GM19468 (cell line): Measurements from ENCODE around the gene LSM8.
"Not testable (repeated sequence)": the region's sequence is repeated elsewhere in the genome, so short reads cannot be mapped to it uniquely, and the experiment has no call there.

Source experiments
- ATAC-seq: cut with Tn5 transposase; IDR thresholded peaks from one replicate; pipeline ENCODE4 v1.9.1; 2021; ENCODE audit warnings: mild to moderate bottlenecking, moderate library complexity, moderate number of reproducible peaks; ENCODE audit not compliant: unreplicated experiment; ENCODE audit errors: extremely low read depth

Gene LSM8

DNA sequence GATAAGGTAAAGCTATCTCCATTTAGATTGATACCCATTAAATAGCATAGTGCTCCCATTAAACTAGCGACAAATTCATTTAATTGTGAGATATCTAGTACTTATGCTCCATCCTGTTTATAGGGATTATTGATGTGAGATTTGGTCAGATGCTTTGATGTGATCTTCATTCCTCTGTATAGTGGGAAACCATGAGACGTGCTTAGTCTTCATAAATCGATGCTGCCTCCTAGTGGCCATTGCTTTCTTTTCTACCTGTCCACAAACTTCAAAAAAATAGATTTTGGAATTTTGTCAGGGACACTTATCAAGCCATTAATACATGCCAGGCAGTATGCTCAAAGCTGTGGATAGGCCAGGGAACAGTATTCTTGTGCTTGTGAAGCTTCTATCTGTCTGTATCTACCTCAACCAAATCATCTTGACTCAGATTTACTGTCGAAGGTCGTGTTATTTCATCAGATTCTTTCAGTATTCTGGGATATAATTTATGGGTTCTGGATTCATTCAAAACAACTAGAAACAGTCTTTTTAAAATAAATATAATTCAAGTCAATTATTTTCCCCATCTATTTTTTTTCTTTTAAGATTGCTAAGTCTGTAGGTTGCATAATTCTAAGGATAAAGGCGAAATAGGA lies 12.0 kb downstream of the LSM8 start:
- ATAC-seq = peak; percentile 81

- ATAC-seq = no peak
These were observed 18.1 kb downstream of the LSM8 start for GRCh38 chr7:118202061-118202460.

DNA sequence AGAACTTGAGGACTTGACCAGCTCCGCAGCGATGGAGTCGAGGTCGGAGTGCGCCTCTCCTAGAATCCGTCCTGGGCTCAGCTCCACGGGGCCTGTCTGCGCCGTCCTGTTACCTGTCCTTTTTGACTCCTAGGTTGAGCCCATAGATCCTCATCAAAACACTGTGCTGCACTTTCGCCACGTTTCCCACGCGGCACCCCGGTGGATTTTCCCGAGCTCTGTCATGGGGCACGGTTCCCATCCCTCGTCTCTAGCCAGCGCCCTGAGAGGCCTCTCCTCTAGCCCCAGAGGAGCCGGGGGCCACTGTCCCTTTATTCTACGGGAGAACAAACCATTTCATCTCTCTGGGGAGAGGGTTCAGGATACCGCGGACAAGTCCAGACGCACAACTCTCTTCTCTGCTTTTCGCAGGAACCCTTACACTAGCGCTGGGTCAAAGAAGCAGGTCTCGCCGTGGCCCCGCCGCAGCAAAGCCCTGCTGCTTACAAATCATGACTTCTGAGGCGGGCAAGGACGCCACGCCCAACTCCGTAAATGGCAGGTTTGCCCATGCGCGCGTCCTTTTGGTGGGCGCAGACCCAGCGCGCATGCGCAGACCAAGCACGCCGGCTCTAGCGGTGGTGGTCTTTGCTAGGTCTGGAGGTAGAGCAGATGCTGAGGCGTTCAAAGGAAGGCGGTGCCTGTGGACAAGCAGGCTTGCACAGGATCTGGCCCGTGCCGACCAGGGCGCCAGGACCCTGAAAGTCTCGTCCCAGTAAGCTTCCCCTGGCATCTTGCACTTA lies 30.3 kb downstream of the LSM8 start:
- peak; percentile 96 for ATAC-seq

GRCh38 chr7:118214833-118215182 lies 30.8 kb downstream of the LSM8 start:
- ATAC-seq = no peak

DNA sequence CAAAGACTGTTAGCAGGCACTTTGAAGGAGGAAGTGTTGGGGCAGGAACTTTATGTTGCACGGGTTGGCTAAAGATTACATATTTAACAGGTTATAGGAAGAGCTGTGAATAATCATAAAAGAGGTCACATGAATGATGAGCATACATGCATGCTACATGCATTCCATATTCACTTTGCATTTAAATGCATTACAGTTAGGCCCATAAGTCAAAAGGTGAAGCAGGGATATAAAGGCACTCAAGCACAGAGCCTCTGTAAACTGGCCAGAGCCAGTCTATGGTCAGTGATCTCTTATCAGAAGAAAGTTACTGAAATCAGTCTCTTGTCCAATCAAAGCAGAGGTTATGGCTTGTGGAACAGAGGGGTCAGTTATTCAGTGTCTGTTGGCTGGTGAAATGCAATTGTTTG lies 33.3 kb downstream of the LSM8 start:
- no peak for ATAC-seq

GRCh38 chr7:118218413-118219156 lies 34.6 kb downstream of the LSM8 start:
- ATAC-seq = no peak

DNA sequence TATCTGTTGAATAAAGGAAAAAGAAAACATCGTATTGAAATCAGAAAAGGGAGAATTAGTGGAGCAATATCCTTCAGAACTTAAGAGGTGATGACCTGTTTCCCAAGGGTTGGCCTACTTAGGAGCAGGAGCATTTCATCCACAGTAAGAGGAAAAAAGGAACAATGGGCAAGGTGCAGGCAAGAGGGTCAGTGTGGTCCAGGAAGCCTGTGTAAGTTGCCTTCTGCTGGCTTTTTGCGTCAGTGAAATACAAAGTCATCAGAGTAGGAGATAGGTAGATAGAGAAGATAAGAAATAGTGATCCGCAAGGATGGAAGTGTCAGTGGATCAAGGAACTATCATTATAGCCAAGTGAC lies 35.2 kb downstream of the LSM8 start:
- ATAC-seq = no peak

GRCh38 chr7:118220583-118220982 lies 36.6 kb downstream of the LSM8 start:
- no peak for ATAC-seq

DNA sequence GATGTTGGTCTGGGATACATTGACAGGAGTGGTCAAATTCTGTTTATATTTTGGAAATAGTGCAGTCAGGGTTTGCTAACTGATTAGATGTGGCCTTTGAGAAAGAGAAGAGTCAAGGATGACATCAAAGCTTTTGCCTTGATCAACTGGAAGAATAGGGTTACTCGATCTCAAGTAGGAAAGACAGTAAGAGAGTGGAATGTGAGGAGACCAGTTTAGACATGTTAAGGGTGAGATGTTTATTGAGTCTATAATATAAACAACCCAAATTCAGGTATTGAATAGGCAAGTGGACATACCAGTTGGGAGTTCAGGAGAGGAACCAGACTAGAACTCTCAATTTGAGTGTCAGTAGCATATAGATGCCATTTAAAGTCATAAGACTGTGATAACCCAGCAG lies 38.6 kb downstream of the LSM8 start:
- no peak for ATAC-seq

DNA sequence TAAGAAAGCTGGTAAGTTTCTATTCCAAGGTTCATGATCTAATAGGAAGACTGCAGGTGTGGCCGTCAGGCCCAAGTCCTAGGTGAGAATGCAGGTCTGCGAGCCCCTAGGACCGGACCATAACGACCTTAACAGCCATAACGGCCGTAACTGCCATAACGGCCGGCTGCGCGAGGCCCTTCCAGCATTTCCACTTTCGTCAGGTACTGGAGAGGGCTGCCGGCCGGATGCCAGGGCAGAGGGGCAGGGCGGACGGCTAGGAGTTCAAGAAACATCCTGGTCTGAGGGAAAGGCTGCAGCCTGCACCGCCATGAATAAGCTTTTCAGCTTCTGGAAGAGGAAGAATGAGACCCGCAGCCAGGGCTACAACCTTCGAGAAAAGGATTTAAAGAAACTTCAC lies 40.6 kb downstream of the LSM8 start, which contains the start of gene ANKRD7:
TSS of gene ANKRD7 (plus strand) at position 184 of the 400 bp plus-strand sequence. CDS start at position 311, 127 bp downstream.
- no peak for ATAC-seq

DNA sequence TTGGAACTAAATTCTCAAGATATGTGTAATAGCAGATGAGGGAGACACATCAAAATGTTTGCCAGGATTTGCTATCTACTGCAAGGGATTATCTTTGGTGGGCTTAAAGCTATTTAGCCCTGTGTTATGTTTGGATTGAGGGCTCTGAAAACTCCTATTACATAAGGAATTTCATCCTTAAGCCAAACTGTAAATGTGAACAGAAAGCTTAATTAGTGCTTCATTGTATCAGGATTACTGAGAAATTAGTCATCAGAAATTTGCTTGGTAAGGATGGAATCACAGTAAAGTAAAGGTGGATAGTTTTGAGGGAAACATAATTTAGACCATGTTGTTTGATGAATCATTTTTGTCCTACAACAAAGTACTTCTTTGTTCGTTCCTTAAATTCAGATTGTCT lies 48.9 kb downstream of the LSM8 start:
- ATAC-seq = no peak

DNA sequence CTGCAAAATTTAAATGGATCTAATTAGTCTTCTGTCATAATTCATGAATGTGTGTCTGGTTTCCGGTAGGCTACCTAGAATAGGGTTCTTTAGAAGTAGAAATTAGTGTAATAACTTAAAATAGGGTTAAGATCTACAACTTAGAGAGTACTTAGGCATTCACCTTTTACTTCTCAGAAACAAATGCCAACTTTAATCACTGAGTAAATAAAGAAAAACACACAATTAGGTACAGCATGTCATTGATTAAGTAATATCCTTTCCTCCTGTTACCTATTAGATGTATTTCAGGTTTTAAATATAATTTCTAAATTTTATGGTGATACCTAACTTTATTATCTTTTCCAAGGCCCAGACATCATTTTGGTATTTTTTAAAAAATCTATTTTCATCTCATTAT lies 49.8 kb downstream of the LSM8 start:
- no peak for ATAC-seq

- no peak for ATAC-seq
These were observed 55.0 kb downstream of the LSM8 start for GRCh38 chr7:118239014-118239413.

DNA sequence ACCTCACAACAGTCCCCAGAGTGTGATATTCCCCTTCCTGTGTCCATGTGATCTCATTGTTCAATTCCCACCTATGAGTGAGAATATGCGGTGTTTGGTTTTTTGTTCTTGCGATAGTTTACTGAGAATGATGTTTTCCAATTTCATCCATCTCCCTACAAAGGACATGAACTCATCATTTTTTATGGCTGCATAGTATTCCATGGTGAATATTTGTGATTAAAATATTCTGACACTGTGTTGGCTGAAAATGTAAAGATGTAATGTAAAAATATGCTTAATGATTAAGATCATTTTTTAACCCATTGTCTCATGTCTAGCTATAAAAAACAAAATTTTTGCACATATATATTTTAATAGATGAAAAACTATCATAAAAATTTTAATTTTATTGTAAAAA lies 56.4 kb downstream of the LSM8 start:
- ATAC-seq = not testable (repeated sequence)
